IgD-negative memory B cell (primary cell): ENCODE measurements around the gene ZNF213. TPM values are rescaled to one million over a fixed set of nuclear protein-coding genes. Genes with fewer than 3 reads are reported as not detected.
"Not testable (repeated sequence)": the region's sequence is repeated elsewhere in the genome, so short reads cannot be mapped to it uniquely, and the experiment has no call there.

Experiments used
- H3K27ac Mint-ChIP-seq, 3 donors: one replicate each; pipeline ENCODE4 v1.8.0; 2020 to 2022; ENCODE audit warnings: mild to moderate bottlenecking in 3 of 3, mixed read lengths in 3 of 3, moderate library complexity in 1 of 3
- H3K27me3 Mint-ChIP-seq: one replicate; pipeline ENCODE4 v1.8.0; 2021; ENCODE audit warnings: mixed read lengths
- H3K36me3 Mint-ChIP-seq: one replicate; pipeline ENCODE4 v1.8.0; 2020; ENCODE audit warnings: mild to moderate bottlenecking, mixed read lengths
- H3K4me1 Mint-ChIP-seq, 3 donors: one replicate each; pipeline ENCODE4 v1.8.0; 2020 to 2022; ENCODE audit warnings: mixed read lengths in 3 of 3, mild to moderate bottlenecking in 1 of 3
- H3K4me3 Mint-ChIP-seq, 4 donors: one replicate each; pipeline ENCODE4 v1.8.0; 2020 to 2022; ENCODE audit warnings: mild to moderate bottlenecking in 4 of 4, mixed read lengths in 4 of 4, moderate library complexity in 3 of 4
- H3K9me3 Mint-ChIP-seq, 3 donors: one replicate each; pipeline ENCODE4 v1.8.0; 2020 to 2021; ENCODE audit warnings: mixed read lengths in 3 of 3, mild to moderate bottlenecking in 1 of 3
- polyA plus RNA-seq: library from polyadenylated mRNA; unstranded; fragments of 300-500 nt; fragmentation: Illumina TruSeq; gene quantifications from one replicate; pipeline ENCODE4 v1.2.3, GENCODE V29; 2021

Gene ZNF213
- polyA plus RNA-seq, 1 donor from 2014 or later, result 1.9 TPM

- Mint-ChIP-seq H3K9me3 (no peaks in the 10 kb centered on the region), H3K27me3 (no peaks in the 10 kb centered on the region), H3K27ac (peak overlapping the region in 2 of 3 donors; percentile 88 to 96), H3K36me3 (no peaks in the 10 kb centered on the region), H3K4me1 (peaks cover 13 to 20% (median 15%) of the 10 kb centered on the region in 3 donors), H3K4me3 (peak overlapping the region; percentile 93 to 100 (median 98))
Observed at GRCh38 chr16:3135126-3135715, 392 bp downstream of the ZNF213 start.

GRCh38 chr16:3137267-3137666, 2.4 kb downstream of the ZNF213 start:
- Mint-ChIP-seq H3K27ac (no peak overlapping the region), H3K4me3 (peak overlapping the region in 2 of 4 donors; percentile 67 to 69), H3K27me3 (no peaks in the 10 kb centered on the region), H3K9me3 (no peaks in the 10 kb centered on the region), H3K36me3 (peaks cover 3% of the 10 kb centered on the region), H3K4me1 (peaks cover 13 to 15% (median 15%) of the 10 kb centered on the region in 3 donors)

GRCh38 chr16:3138342-3138741, 3.5 kb downstream of the ZNF213 start:
- Mint-ChIP-seq H3K4me1 (peaks cover 11 to 15% (median 12%) of the 10 kb centered on the region in 3 donors), H3K9me3 (no peaks in the 10 kb centered on the region), H3K27me3 (no peaks in the 10 kb centered on the region), H3K27ac (no peak overlapping the region), H3K36me3 (peaks cover 3% of the 10 kb centered on the region), H3K4me3 (peak overlapping the region in 2 of 4 donors; percentile 51 to 68)

GRCh38 chr16:3138823-3139426, 4.1 kb downstream of the ZNF213 start:
- Mint-ChIP-seq H3K27ac (no peak overlapping the region), H3K4me3 (peak overlapping the region in 1 of 4 donors; percentile 51), H3K27me3 (no peaks in the 10 kb centered on the region), H3K9me3 (no peaks in the 10 kb centered on the region), H3K36me3 (peaks cover 3% of the 10 kb centered on the region), H3K4me1 (peaks cover 8 to 12% (median 9%) of the 10 kb centered on the region in 3 donors)

- H3K27me3 Mint-ChIP-seq, H3K4me1 Mint-ChIP-seq, H3K9me3 Mint-ChIP-seq, H3K4me3 Mint-ChIP-seq, H3K36me3 Mint-ChIP-seq, H3K27ac Mint-ChIP-seq: not testable (repeated sequence)
Observed at GRCh38 chr16:3139561-3139960, 4.7 kb downstream of the ZNF213 start.

GRCh38 chr16:3140603-3141427, 6.0 kb downstream of the ZNF213 start:
- H3K27me3 Mint-ChIP-seq, result no peaks in the 10 kb centered on the region
- H3K27ac Mint-ChIP-seq, result no peak overlapping the region
- H3K9me3 Mint-ChIP-seq, result no peaks in the 10 kb centered on the region
- H3K4me1 Mint-ChIP-seq, result peaks cover 1 to 4% (median 4%) of the 10 kb centered on the region in 3 donors
- no peak overlapping the region for H3K4me3 Mint-ChIP-seq
- peaks cover 3% of the 10 kb centered on the region for H3K36me3 Mint-ChIP-seq

GRCh38 chr16:3141781-3142311, 7.0 kb downstream of the ZNF213 start:
- no peak overlapping the region for H3K27ac Mint-ChIP-seq
- peak overlapping the region in 1 of 4 donors; percentile 70 for H3K4me3 Mint-ChIP-seq
- peaks cover 0 to 1% (median 0%) of the 10 kb centered on the region in 3 donors for H3K4me1 Mint-ChIP-seq
- H3K9me3 Mint-ChIP-seq, result no peaks in the 10 kb centered on the region
- no peaks in the 10 kb centered on the region for H3K27me3 Mint-ChIP-seq
- peaks cover 3% of the 10 kb centered on the region for H3K36me3 Mint-ChIP-seq

- peaks cover 0 to 1% (median 0%) of the 10 kb centered on the region in 3 donors for H3K4me1 Mint-ChIP-seq
- peak overlapping the region in 1 of 4 donors; percentile 70 for H3K4me3 Mint-ChIP-seq
- H3K27ac Mint-ChIP-seq, result no peak overlapping the region
- peaks cover 3% of the 10 kb centered on the region for H3K36me3 Mint-ChIP-seq
- no peaks in the 10 kb centered on the region for H3K27me3 Mint-ChIP-seq
- no peaks in the 10 kb centered on the region for H3K9me3 Mint-ChIP-seq
Observed at GRCh38 chr16:3142327-3142726, 7.5 kb downstream of the ZNF213 start.

GRCh38 chr16:3142770-3143169, 7.9 kb downstream of the ZNF213 start:
- H3K36me3 Mint-ChIP-seq, result peaks cover 3% of the 10 kb centered on the region
- peaks cover 0 to 1% (median 0%) of the 10 kb centered on the region in 3 donors for H3K4me1 Mint-ChIP-seq
- no peaks in the 10 kb centered on the region for H3K27me3 Mint-ChIP-seq
- no peak overlapping the region for H3K27ac Mint-ChIP-seq
- no peaks in the 10 kb centered on the region for H3K9me3 Mint-ChIP-seq
- H3K4me3 Mint-ChIP-seq, result peak overlapping the region in 1 of 4 donors; percentile 70

- Mint-ChIP-seq H3K27ac (no peak overlapping the region), H3K9me3 (no peaks in the 10 kb centered on the region), H3K36me3 (peaks cover 3% of the 10 kb centered on the region), H3K4me1 (peaks cover 0 to 1% (median 0%) of the 10 kb centered on the region in 3 donors), H3K27me3 (no peaks in the 10 kb centered on the region), H3K4me3 (no peak overlapping the region)
Observed at GRCh38 chr16:3143189-3143588, 8.4 kb downstream of the ZNF213 start.

GRCh38 chr16:3143598-3144320, 8.9 kb downstream of the ZNF213 start:
- Mint-ChIP-seq H3K4me3 (no peak overlapping the region), H3K27me3 (no peaks in the 10 kb centered on the region), H3K36me3 (peaks cover 3% of the 10 kb centered on the region), H3K27ac (no peak overlapping the region), H3K9me3 (no peaks in the 10 kb centered on the region), H3K4me1 (peaks cover 0 to 1% (median 0%) of the 10 kb centered on the region in 3 donors)

- Mint-ChIP-seq H3K4me3 (no peak overlapping the region), H3K4me1 (peaks cover 0 to 7% (median 0%) of the 10 kb centered on the region in 3 donors), H3K27ac (no peak overlapping the region), H3K36me3 (peaks cover 3% of the 10 kb centered on the region), H3K27me3 (no peaks in the 10 kb centered on the region), H3K9me3 (no peaks in the 10 kb centered on the region)
Observed at GRCh38 chr16:3144321-3144983, 9.6 kb downstream of the ZNF213 start.

- H3K9me3 Mint-ChIP-seq, result no peaks in the 10 kb centered on the region
- H3K36me3 Mint-ChIP-seq, result peaks cover 3% of the 10 kb centered on the region
- no peaks in the 10 kb centered on the region for H3K27me3 Mint-ChIP-seq
- no peak overlapping the region for H3K4me3 Mint-ChIP-seq
- no peak overlapping the region for H3K27ac Mint-ChIP-seq
- peaks cover 0 to 7% (median 0%) of the 10 kb centered on the region in 3 donors for H3K4me1 Mint-ChIP-seq
Observed at GRCh38 chr16:3145151-3145550, 10.3 kb downstream of the ZNF213 start.

- Mint-ChIP-seq H3K4me3 (no peak overlapping the region), H3K9me3 (no peaks in the 10 kb centered on the region), H3K27ac (no peak overlapping the region), H3K36me3 (peaks cover 3% of the 10 kb centered on the region), H3K4me1 (peaks cover 0 to 9% (median 3%) of the 10 kb centered on the region in 3 donors), H3K27me3 (peaks cover 1% of the 10 kb centered on the region)
Observed at GRCh38 chr16:3145660-3146059, 10.8 kb downstream of the ZNF213 start.
